ENCODE measurements around the gene KLHL26.

Gene KLHL26

GRCh38 chr19:18712981-18713380 lies 76.2 kb downstream of the KLHL26 start:
- Histone ChIP-seq H3K27ac (ENCODE audit: low read length) (no peak overlapping the region), H3K9me3 (replicated peaks; ENCODE audit: insufficient read depth, low read length) (no peaks in the 10 kb centered on the region), H3K9ac (ENCODE audit: low read length) (no peak overlapping the region), H4K20me1 (ENCODE audit: insufficient read depth, low read length) (no peaks in the 10 kb centered on the region), H3F3A (ENCODE audit: insufficient read depth, low read length) (no peaks in the 10 kb centered on the region), H3K4me2 (ENCODE audit: low read depth, low read length) (no peak overlapping the region), H3K79me2 (ENCODE audit: low read length) (peaks cover 6% of the 10 kb centered on the region; the same call in 1 of the 2 replicates), H3K4me1 (ENCODE audit: low read length) (no peaks in the 10 kb centered on the region), H3K9me2 (replicated peaks; ENCODE audit: insufficient read depth, low read length) (no peaks in the 10 kb centered on the region), H3K27me3 (replicated peaks; ENCODE audit: insufficient read depth, low read length) (no peaks in the 10 kb centered on the region), H3K4me3 (ENCODE audit: low read length) (no peak overlapping the region), H3K36me3 (replicated peaks; ENCODE audit: insufficient read depth, low read length) (no peaks in the 10 kb centered on the region), H2AFZ (ENCODE audit: low read length) (no peak overlapping the region)
- DNase-seq = no peak
- TF ChIP-seq EZH2phosphoT487 (IDR thresholded peaks at IDR 0.05; ENCODE audit: low read length) = no peak
- no peak for TF ChIP-seq EZH2 (optimal IDR thresholded peaks at IDR 0.05; ENCODE audit: low read depth, low read length)
- no peak for TF ChIP-seq CTCF (IDR thresholded peaks at IDR 0.05; ENCODE audit: low read length)

DNA sequence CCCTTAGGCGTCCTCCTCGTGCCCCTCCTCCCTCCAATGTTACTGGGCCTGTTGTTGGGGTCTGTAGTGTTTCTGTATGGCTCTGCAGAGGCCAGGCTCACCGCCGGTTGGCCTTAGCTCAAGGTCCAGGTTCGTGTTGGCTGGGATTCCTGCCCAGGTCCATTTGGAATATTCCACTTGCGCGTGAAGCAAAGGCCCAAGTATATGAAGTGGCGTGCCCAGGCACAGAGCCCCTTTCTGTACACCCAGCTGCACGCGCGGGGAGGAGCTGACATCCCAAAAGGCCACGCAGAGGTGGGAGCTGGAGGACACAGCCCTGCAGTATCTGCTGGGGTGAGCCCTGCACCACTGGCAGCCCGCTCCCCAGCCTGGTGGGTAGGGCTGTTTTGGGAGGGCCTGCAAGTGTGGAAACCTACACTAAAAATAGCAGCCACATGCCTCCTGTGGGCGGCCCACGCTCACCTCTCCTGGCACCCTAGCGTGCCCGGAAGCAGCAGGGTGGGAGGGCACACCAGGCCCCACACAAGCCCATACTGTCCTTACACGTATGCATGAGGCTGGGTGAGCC lies 76.8 kb downstream of the KLHL26 start:
- Histone ChIP-seq H3K9me2 (replicated peaks; ENCODE audit: insufficient read depth, low read length) (no peaks in the 10 kb centered on the region), H3K9me3 (replicated peaks; ENCODE audit: insufficient read depth, low read length) (no peaks in the 10 kb centered on the region), H3K4me2 (ENCODE audit: low read depth, low read length) (no peak overlapping the region), H3K79me2 (ENCODE audit: low read length) (no peaks in the 10 kb centered on the region), H3K9ac (ENCODE audit: low read length) (no peak overlapping the region), H3K4me3 (ENCODE audit: low read length) (no peak overlapping the region), H4K20me1 (ENCODE audit: insufficient read depth, low read length) (no peaks in the 10 kb centered on the region), H2AFZ (ENCODE audit: low read length) (no peak overlapping the region), H3K27me3 (replicated peaks; ENCODE audit: insufficient read depth, low read length) (no peaks in the 10 kb centered on the region), H3K27ac (ENCODE audit: low read length) (no peak overlapping the region), H3K4me1 (ENCODE audit: low read length) (no peaks in the 10 kb centered on the region), H3K36me3 (replicated peaks; ENCODE audit: insufficient read depth, low read length) (no peaks in the 10 kb centered on the region), H3F3A (ENCODE audit: insufficient read depth, low read length) (no peaks in the 10 kb centered on the region)
- DNase-seq = no peak
- no peak for TF ChIP-seq EZH2phosphoT487 (IDR thresholded peaks at IDR 0.05; ENCODE audit: low read length)
- no peak for TF ChIP-seq EZH2 (optimal IDR thresholded peaks at IDR 0.05; ENCODE audit: low read depth, low read length)
- TF ChIP-seq CTCF (IDR thresholded peaks at IDR 0.05; ENCODE audit: low read length) = no peak

GRCh38 chr19:18715416-18715815 lies 78.6 kb downstream of the KLHL26 start:
- H3K4me2 ChIP-seq (ENCODE audit: low read depth, low read length) = no peak overlapping the region
- TF ChIP-seq EZH2 (optimal IDR thresholded peaks at IDR 0.05; ENCODE audit: low read depth, low read length) (no peak), CTCF (IDR thresholded peaks at IDR 0.05; ENCODE audit: low read length) (no peak), EZH2phosphoT487 (IDR thresholded peaks at IDR 0.05; ENCODE audit: low read length) (no peak)
- no peaks in the 10 kb centered on the region for H3K36me3 ChIP-seq (replicated peaks; ENCODE audit: insufficient read depth, low read length)
- H2AFZ ChIP-seq (ENCODE audit: low read length) = no peak overlapping the region
- H4K20me1 ChIP-seq (ENCODE audit: insufficient read depth, low read length) = no peaks in the 10 kb centered on the region
- H3K9me3 ChIP-seq (replicated peaks; ENCODE audit: insufficient read depth, low read length) = no peaks in the 10 kb centered on the region
- DNase-seq = no peak
- no peaks in the 10 kb centered on the region for H3K79me2 ChIP-seq (ENCODE audit: low read length)
- H3K4me1 ChIP-seq (ENCODE audit: low read length) = no peaks in the 10 kb centered on the region
- no peaks in the 10 kb centered on the region for H3F3A ChIP-seq (ENCODE audit: insufficient read depth, low read length)
- H3K4me3 ChIP-seq (ENCODE audit: low read length) = no peak overlapping the region
- no peaks in the 10 kb centered on the region for H3K27me3 ChIP-seq (replicated peaks; ENCODE audit: insufficient read depth, low read length)
- no peak overlapping the region for H3K27ac ChIP-seq (ENCODE audit: low read length)
- H3K9ac ChIP-seq (ENCODE audit: low read length) = no peak overlapping the region
- no peaks in the 10 kb centered on the region for H3K9me2 ChIP-seq (replicated peaks; ENCODE audit: insufficient read depth, low read length)

All from MM.1S (cell line).